Ishikawa (cell line): ENCODE data around the gene HEXIM2.

Source experiments
- CEBPB ChIP-seq: IDR thresholded peaks from 2 replicates; pipeline ENCODE4 v1.6.1; 2012
- EGR1 ChIP-seq: IDR thresholded peaks from 2 replicates; pipeline ENCODE4 v1.6.1; 2012
- EP300 ChIP-seq: IDR thresholded peaks from 2 replicates; pipeline ENCODE4 v1.6.1; 2012; ENCODE audit warnings: borderline replicate concordance
- MAX ChIP-seq: IDR thresholded peaks from 2 replicates; pipeline ENCODE4 v1.6.1; 2012
- NFIC ChIP-seq: IDR thresholded peaks from 2 replicates; pipeline ENCODE4 v1.6.1; 2012
- RAD21 ChIP-seq: IDR thresholded peaks from 2 replicates; pipeline ENCODE4 v1.6.1; 2012; ENCODE audit warnings: low read depth
- TAF1 ChIP-seq: IDR thresholded peaks from 2 replicates; pipeline ENCODE4 v1.6.1; 2012; ENCODE audit warnings: low read depth, mild to moderate bottlenecking
- TCF12 ChIP-seq: IDR thresholded peaks from 2 replicates; pipeline ENCODE4 v1.6.1; 2012; ENCODE audit warnings: low read depth
- TEAD4 ChIP-seq: IDR thresholded peaks from 2 replicates; pipeline ENCODE4 v1.6.1; 2012
- YY1 ChIP-seq: IDR thresholded peaks from 2 replicates; pipeline ENCODE4 v1.6.1; 2012; ENCODE audit warnings: low read depth

- no peak for TF ChIP-seq CEBPB
- TF ChIP-seq EP300, result no peak
- TF ChIP-seq YY1, result no peak
- TF ChIP-seq EGR1, result no peak
- no peak for TF ChIP-seq NFIC
- no peak for TF ChIP-seq MAX
- no peak for TF ChIP-seq TEAD4
- no peak for TF ChIP-seq TAF1
- no peak for TF ChIP-seq TCF12
- no peak for TF ChIP-seq RAD21
Measured at GRCh38 chr17:45195424-45195823, 33.7 kb downstream of the HEXIM2 start.
